Measurements from ENCODE around the gene BIRC6. TPM values are rescaled to one million over a fixed set of nuclear protein-coding genes. Genes with fewer than 3 reads are reported as not detected.

The BIRC6 gene
- total and polyA plus RNA-seq, 8 donors = 12.4 to 58.3 (median 46.7) TPM

GRCh38 chr2:32553829-32554432 is 197.1 kb downstream of the BIRC6 start:
- H3K27me3 ChIP-seq = no peaks in the 10 kb centered on the region
- peaks cover 0 to 6% (median 3%) of the 10 kb centered on the region in 3 donors for H3K4me1 ChIP-seq
- no peak overlapping the region for H3K27ac ChIP-seq
- peak; percentile 24 to 67 (median 56) for TF ChIP-seq CTCF (IDR thresholded peaks at IDR 0.05)
- no peak for DNase-seq
- no peaks in the 10 kb centered on the region for H3K9me3 ChIP-seq
- FAIRE-seq = peak; percentile 88
- peaks cover 0 to 9% (median 0%) of the 10 kb centered on the region in 3 donors for H3K36me3 ChIP-seq
- intact Hi-C loops (cut with DNase I) = no loop called here
- ATAC-seq = peak in 3 of 4 donors; percentile 82 to 84 (median 83)
- H3K4me3 ChIP-seq = no peak overlapping the region
- WGBS, 2 donors = 67 to 81% methylated on average over 2 of the region's 2 CpGs

GRCh38 chr2:32558492-32558891 is 201.7 kb downstream of the BIRC6 start:
- FAIRE-seq (no peak), DNase-seq (no peak), ATAC-seq (no peak)
- Histone ChIP-seq H3K27me3 (no peaks in the 10 kb centered on the region), H3K4me3 (no peak overlapping the region), H3K27ac (no peak overlapping the region), H3K4me1 (no peaks in the 10 kb centered on the region), H3K36me3 (no peaks in the 10 kb centered on the region), H3K9me3 (no peaks in the 10 kb centered on the region)
- no peak for TF ChIP-seq CTCF (IDR thresholded peaks at IDR 0.05)
- WGBS, 2 donors = 82 to 87% methylated on average over 2 of the region's 2 CpGs
- intact Hi-C loops (cut with DNase I) = no loop called here

GRCh38 chr2:32559136-32559535 is 202.3 kb downstream of the BIRC6 start:
- no peak for FAIRE-seq
- no peak overlapping the region for H3K27ac ChIP-seq
- peak in 1 of 4 donors; percentile 42 for ATAC-seq
- H3K27me3 ChIP-seq = no peaks in the 10 kb centered on the region
- intact Hi-C loops (cut with DNase I) = no loop called here
- H3K36me3 ChIP-seq = no peaks in the 10 kb centered on the region
- no peaks in the 10 kb centered on the region for H3K4me1 ChIP-seq
- no peak for TF ChIP-seq CTCF (IDR thresholded peaks at IDR 0.05)
- WGBS, 2 donors = 88 to 89% methylated on average over 3 of the region's 3 CpGs
- no peak for DNase-seq
- H3K4me3 ChIP-seq = no peak overlapping the region
- no peaks in the 10 kb centered on the region for H3K9me3 ChIP-seq

GRCh38 chr2:32562906-32563305 is 206.1 kb downstream of the BIRC6 start:
- no peak for TF ChIP-seq CTCF (IDR thresholded peaks at IDR 0.05)
- ATAC-seq (peak in 1 of 4 donors; percentile 11), DNase-seq (no peak), FAIRE-seq (no peak)
- no peaks in the 10 kb centered on the region for H3K9me3 ChIP-seq
- H3K4me1 ChIP-seq = no peaks in the 10 kb centered on the region
- H3K27ac ChIP-seq = no peak overlapping the region
- WGBS, 2 donors = 76 to 82% methylated on average over 4 of the region's 4 CpGs
- no peak overlapping the region for H3K4me3 ChIP-seq
- H3K36me3 ChIP-seq = peaks cover 0 to 3% (median 0%) of the 10 kb centered on the region in 3 donors
- H3K27me3 ChIP-seq = no peaks in the 10 kb centered on the region
- intact Hi-C loops (cut with DNase I) = no loop called here

- Histone ChIP-seq H3K36me3 (peaks cover 0 to 3% (median 0%) of the 10 kb centered on the region in 3 donors), H3K4me1 (no peaks in the 10 kb centered on the region), H3K27ac (no peak overlapping the region), H3K27me3 (no peaks in the 10 kb centered on the region), H3K4me3 (no peak overlapping the region), H3K9me3 (no peaks in the 10 kb centered on the region)
- ATAC-seq (no peak), FAIRE-seq (no peak), DNase-seq (no peak)
- WGBS, 2 donors = 70 to 86% methylated on average over 2 of the region's 2 CpGs
- intact Hi-C loops (cut with DNase I) = no loop called here
- TF ChIP-seq CTCF (IDR thresholded peaks at IDR 0.05) = no peak
Measured at GRCh38 chr2:32564417-32565035, 207.7 kb downstream of the BIRC6 start.
